MM.1S (cell line): Measurements from ENCODE around the gene NTF3.

ENCODE experiments used
- DNase-seq: peaks from one replicate; pipeline ENCODE4 v3.0.0-alpha.2; 2015
- H2AFZ ChIP-seq: fragments of 300-600 bp; sonication (generic); 2 replicates; pipeline ENCODE4 v1.6.0; 2016; ENCODE audit warnings: antibody characterized with exemption, low read length
- H3F3A ChIP-seq: fragments of 300-600 bp; sonication (generic); 2 replicates; pipeline ENCODE4 v1.6.1; 2016; ENCODE audit warnings: mild to moderate bottlenecking, antibody characterized with exemption, low read length, moderate library complexity, mixed read lengths; ENCODE audit not compliant: insufficient read depth
- H3K27ac ChIP-seq: fragments of 300-600 bp; sonication (generic); 2 replicates; pipeline ENCODE4 v1.5.1; 2016; ENCODE audit warnings: mild to moderate bottlenecking, low read length
- H3K27me3 ChIP-seq: fragments of 300-600 bp; sonication (generic); replicated peaks from 2 replicates; pipeline ENCODE4 v1.6.0; 2016; ENCODE audit warnings: low read length; ENCODE audit not compliant: insufficient read depth
- H3K36me3 ChIP-seq: fragments of 300-600 bp; sonication (generic); replicated peaks from 2 replicates; pipeline ENCODE4 v1.6.1; 2016; ENCODE audit warnings: mild to moderate bottlenecking, low read length, mixed read lengths; ENCODE audit not compliant: insufficient read depth
- H3K4me1 ChIP-seq: fragments of 300-600 bp; sonication (generic); 2 replicates; pipeline ENCODE4 v1.6.1; 2016; ENCODE audit warnings: low read length, mixed read lengths
- H3K4me2 ChIP-seq: fragments of 300-600 bp; sonication (generic); 2 replicates; pipeline ENCODE4 v1.6.0; 2016; ENCODE audit warnings: low read depth, low read length
- H3K4me3 ChIP-seq: fragments of 300-600 bp; sonication (generic); 2 replicates; pipeline ENCODE4 v1.5.1; 2016; ENCODE audit warnings: low read length, mixed read lengths
- H3K79me2 ChIP-seq: fragments of 300-600 bp; sonication (generic); 2 replicates; pipeline ENCODE4 v1.6.1; 2016; ENCODE audit warnings: mixed run types, low read length, mixed read lengths
- H3K9ac ChIP-seq: fragments of 300-600 bp; sonication (generic); 2 replicates; pipeline ENCODE4 v1.6.1; 2016; ENCODE audit warnings: low read length, mixed read lengths
- H3K9me2 ChIP-seq: fragments of 300-600 bp; sonication (generic); replicated peaks from 2 replicates; pipeline ENCODE4 v1.6.1; 2016; ENCODE audit warnings: mild to moderate bottlenecking, low read length, mixed read lengths; ENCODE audit not compliant: insufficient read depth
- H3K9me3 ChIP-seq: fragments of 300-600 bp; sonication (generic); replicated peaks from 2 replicates; pipeline ENCODE4 v1.6.1; 2016; ENCODE audit warnings: mild to moderate bottlenecking, low read length, mixed read lengths; ENCODE audit not compliant: insufficient read depth
- H4K20me1 ChIP-seq: fragments of 300-600 bp; sonication (generic); 2 replicates; pipeline ENCODE4 v1.6.1; 2016; ENCODE audit warnings: mild to moderate bottlenecking, low read length, moderate library complexity, mixed read lengths; ENCODE audit not compliant: insufficient read depth
- CTCF ChIP-seq: fragments of 300-600 bp; sonication (generic); IDR thresholded peaks from 2 replicates; pipeline ENCODE4 v1.5.1; 2016; ENCODE audit warnings: antibody characterized with exemption, low read length, mixed read lengths
- EZH2 ChIP-seq: fragments of 300-600 bp; sonication (generic); optimal IDR thresholded peaks from 2 replicates; pipeline ENCODE3; 2017; ENCODE audit warnings: low read depth, mild to moderate bottlenecking, antibody characterized with exemption, low read length, mixed read lengths
- EZH2phosphoT487 ChIP-seq: fragments of 300-600 bp; sonication (generic); IDR thresholded peaks from 2 replicates; pipeline ENCODE4 v1.6.1; 2018; ENCODE audit warnings: antibody characterized with exemption, low read length

The NTF3 gene

GRCh38 chr12:5439371-5439771 is 7.5 kb downstream of the NTF3 start:
- Histone ChIP-seq H4K20me1 (no peaks in the 10 kb centered on the region), H3K27ac (no peak overlapping the region)
- TF ChIP-seq EZH2phosphoT487 = no peak
- no peak for TF ChIP-seq CTCF
- no peak for TF ChIP-seq EZH2

GRCh38 chr12:5439788-5440300 is 7.9 kb downstream of the NTF3 start:
- TF ChIP-seq EZH2phosphoT487 (no peak), CTCF (no peak), EZH2 (no peak)
- H2AFZ ChIP-seq = no peak overlapping the region
- no peak overlapping the region for H3K9ac ChIP-seq
- H3K27me3 ChIP-seq = no peaks in the 10 kb centered on the region; the same call in 1 of the 2 replicates
- no peaks in the 10 kb centered on the region for H3K4me1 ChIP-seq
- H3K4me2 ChIP-seq = no peak overlapping the region
- H3K9me3 ChIP-seq = no peaks in the 10 kb centered on the region
- H3K9me2 ChIP-seq = no peaks in the 10 kb centered on the region
- no peaks in the 10 kb centered on the region for H4K20me1 ChIP-seq
- no peaks in the 10 kb centered on the region for H3F3A ChIP-seq
- no peak overlapping the region for H3K4me3 ChIP-seq
- DNase-seq = no peak
- H3K36me3 ChIP-seq = no peaks in the 10 kb centered on the region
- H3K27ac ChIP-seq = no peak overlapping the region
- H3K79me2 ChIP-seq = no peaks in the 10 kb centered on the region

More at GRCh38 chr12:5439371-5439771, 7.5 kb downstream of the NTF3 start:
- no peak overlapping the region for H3K4me2 ChIP-seq
- no peak overlapping the region for H3K9ac ChIP-seq
- DNase-seq = no peak
- no peaks in the 10 kb centered on the region for H3K4me1 ChIP-seq
- no peaks in the 10 kb centered on the region for H3K36me3 ChIP-seq
- H2AFZ ChIP-seq = no peak overlapping the region
- H3K79me2 ChIP-seq = no peaks in the 10 kb centered on the region
- no peaks in the 10 kb centered on the region for H3K9me2 ChIP-seq
- H3K9me3 ChIP-seq = no peaks in the 10 kb centered on the region
- H3F3A ChIP-seq = no peaks in the 10 kb centered on the region
- H3K4me3 ChIP-seq = no peak overlapping the region
- H3K27me3 ChIP-seq = no peaks in the 10 kb centered on the region; the same call in 1 of the 2 replicates

GRCh38 chr12:5440978-5441377 is 9.1 kb downstream of the NTF3 start:
- Histone ChIP-seq H3K4me2 (no peak overlapping the region), H3K9me3 (no peaks in the 10 kb centered on the region), H2AFZ (no peak overlapping the region), H3K9ac (no peak overlapping the region), H3K4me1 (no peaks in the 10 kb centered on the region), H3K9me2 (no peaks in the 10 kb centered on the region), H4K20me1 (no peaks in the 10 kb centered on the region), H3K4me3 (no peak overlapping the region), H3F3A (no peaks in the 10 kb centered on the region), H3K36me3 (no peaks in the 10 kb centered on the region), H3K79me2 (no peaks in the 10 kb centered on the region), H3K27me3 (no peaks in the 10 kb centered on the region; the same call in 1 of the 2 replicates), H3K27ac (no peak overlapping the region)
- no peak for DNase-seq
- TF ChIP-seq EZH2 (no peak), CTCF (no peak), EZH2phosphoT487 (no peak)
